HUDEP-2 (cell line): ENCODE data around the gene UBR3.

Experiments used
- DNase-seq, 76 experiments: peaks; one replicate each; lab custom pipeline; 2025; ENCODE audit not compliant: unreplicated experiment in 76 of 76; lab: John Stamatoyannopoulos, UW

Gene UBR3

DNA sequence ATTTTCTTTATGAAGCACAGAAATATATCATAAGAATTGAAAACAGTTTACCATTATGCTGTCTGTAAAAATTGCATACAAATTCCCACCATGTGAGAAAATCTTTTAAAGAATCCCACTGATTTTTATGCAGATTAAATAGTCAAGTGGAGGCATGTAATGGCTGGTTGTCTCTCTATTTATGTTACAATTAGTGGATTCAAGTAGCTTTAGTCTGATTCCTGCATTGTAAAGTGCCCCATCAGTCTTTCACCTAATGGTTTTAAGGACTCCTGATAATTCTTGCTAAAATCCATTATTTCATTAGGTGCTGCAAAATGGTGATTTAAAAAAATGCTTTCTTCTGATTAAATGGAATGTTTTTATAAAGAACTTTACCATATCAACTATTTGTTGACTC lies 202.3 kb downstream of the UBR3 start:
- no peak for DNase-seq

- no peak for DNase-seq
Measured at GRCh38 chr2:170030040-170030439, 202.8 kb downstream of the UBR3 start.

- DNase-seq: no peak
Measured at GRCh38 chr2:170031288-170031687, 204.0 kb downstream of the UBR3 start.

- no peak for DNase-seq
Measured at GRCh38 chr2:170034596-170034995, 207.3 kb downstream of the UBR3 start.

- DNase-seq: no peak
Measured at GRCh38 chr2:170038734-170039133, 211.5 kb downstream of the UBR3 start.

DNA sequence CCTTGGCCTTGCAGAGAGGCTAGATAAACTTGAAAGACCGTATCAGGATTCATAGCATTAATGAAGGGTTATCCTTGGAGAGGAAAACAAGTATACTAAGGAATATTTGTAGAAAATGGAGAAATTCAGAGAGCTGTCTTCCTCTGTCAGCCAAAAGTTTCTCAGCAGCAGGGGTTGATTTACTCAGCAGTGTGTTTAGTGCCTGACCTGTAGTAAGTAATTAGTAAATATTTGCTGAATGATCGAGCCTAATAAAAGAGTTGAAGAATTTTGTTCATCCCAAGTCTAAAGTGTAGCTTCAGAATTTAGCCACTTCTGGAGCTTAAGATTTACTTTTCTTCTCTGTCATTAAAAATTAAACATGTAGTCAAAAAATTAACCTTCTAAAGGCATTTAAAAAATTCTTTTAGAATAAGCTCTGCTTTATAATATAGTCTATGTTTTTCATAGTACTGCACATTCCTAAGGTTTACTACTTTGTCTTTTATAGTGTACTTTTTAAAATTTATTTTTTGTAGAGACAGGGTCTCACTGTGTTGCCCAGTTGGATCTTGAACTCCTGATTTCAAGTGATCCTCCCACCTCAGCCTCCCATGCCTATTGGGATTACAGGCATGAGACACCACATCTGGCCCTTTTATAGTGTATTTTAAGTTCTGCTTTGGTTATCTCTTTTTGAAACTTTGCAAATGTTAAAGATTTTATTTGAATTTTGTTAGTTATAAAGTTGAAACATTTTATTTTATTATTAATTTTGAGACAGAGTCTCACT lies 212.3 kb downstream of the UBR3 start:
- DNase-seq: no peak

- DNase-seq: peak in 7 of 76 experiments; percentile 1 to 32 (median 10)
Measured at GRCh38 chr2:170044751-170045478, 217.7 kb downstream of the UBR3 start.

DNA sequence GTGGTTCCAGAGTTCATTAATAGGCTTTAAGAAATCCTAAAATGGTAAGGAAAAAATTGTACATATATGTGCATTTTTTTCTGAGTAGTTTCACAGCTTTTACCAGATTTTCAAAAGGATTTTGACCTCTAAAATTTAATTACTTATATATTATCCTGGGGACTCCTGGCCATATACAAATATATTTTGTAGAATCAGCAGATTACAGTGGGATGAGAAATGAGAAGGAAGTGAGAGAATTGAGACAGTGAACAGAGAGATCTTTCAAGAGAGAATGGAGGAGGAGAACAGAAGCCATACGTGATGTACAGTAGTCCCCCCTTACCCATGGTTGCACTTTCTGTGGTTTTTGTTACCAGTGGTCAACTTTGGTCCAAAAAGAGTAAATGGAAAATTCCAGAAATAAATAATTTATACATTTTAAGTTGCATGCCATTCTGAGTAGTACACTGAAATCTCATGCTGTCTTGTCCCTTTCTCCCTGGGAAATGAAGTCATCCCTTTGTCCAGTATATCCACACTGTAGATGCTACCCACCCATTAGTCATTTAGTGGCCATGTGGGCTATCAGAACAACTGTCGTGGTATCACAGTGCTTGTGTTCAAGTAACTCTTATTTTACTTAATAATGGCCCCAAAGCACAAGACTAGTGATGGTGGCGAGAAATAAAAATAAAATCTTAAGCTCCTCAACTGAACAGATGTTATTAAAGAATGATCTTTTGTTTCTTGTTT lies 220.2 kb downstream of the UBR3 start:
- no peak for DNase-seq

DNA sequence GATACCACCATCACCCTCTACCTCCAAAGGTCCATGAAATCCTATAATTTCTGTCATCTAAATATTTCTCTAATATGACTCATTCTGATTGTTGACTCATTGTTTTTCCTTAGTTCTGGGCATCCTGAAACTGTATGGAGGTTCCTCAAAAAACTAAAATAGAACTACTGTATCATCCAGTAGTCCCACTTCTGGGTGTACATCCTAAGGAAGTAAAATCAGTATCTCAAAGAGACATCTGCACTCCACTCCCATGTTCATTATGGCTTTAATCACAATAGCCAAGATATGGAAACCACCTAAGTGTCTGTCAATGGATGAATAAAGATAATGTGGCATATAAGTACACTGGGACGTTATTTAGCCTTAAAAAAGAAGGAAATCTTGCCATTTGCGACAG lies 224.9 kb downstream of the UBR3 start:
- DNase-seq: peak in 2 of 76 experiments; percentile 12 to 23

GRCh38 chr2:170054997-170055396 lies 227.7 kb downstream of the UBR3 start:
- peak in 56 of 76 experiments; percentile 2 to 66 (median 26) for DNase-seq

GRCh38 chr2:170056900-170057299 lies 229.6 kb downstream of the UBR3 start:
- DNase-seq: no peak

DNA sequence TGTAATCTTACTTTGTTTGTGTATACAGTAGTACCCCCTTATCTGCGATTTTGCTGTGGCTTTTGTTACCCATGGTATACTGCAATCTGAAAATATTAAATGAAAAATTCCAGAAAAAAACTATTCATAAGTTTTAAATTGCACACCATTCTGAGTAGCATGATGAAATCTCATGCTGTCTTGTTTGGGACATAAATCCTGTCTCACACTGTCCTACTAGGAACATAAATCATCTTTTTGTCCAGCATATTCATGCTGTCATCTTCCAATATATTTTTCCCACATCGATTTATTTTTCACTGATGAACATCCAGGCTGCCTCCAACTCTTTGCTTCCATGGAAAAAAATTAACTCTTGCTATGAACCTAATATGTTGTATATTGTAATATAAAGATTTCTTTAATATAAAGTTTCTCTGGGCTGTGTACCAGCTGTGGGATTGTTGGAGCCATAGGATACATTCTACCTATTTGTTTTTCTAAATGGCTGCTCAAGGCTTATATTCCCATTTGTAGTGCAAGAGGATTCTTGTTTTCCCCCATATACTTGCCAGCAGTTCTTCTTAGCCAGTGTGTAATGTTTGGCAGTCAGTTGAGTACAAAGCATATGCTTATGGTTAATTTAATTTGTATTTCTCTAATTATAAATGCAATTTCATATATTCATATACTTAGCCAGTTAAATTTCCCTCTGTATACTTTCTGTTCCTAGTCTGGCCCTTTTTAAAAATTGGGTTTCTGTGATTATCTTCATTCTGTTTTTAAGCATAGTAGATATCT lies 236.4 kb downstream of the UBR3 start:
- DNase-seq: no peak

DNA sequence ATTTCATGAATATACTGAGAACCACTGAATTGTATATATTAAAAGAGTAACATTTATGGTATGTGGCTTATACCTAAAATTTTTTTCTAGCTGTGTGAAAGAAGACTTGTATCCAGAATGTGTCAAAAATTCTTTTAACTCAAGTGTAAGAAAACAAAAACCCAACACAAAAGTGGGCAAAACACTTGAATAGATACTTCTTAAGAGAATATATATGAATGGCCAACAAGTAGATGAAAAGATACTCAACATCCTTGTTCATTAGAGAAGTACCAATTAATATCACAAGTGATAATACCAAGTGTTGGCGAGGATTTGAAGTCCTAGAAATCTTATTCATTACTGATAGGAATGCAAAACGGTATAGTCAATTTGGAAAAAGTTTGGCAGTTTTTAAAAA lies 243.5 kb downstream of the UBR3 start:
- no peak for DNase-seq

- peak in 6 of 76 experiments; percentile 0 to 8 (median 5) for DNase-seq
Measured at GRCh38 chr2:170073288-170073687, 246.0 kb downstream of the UBR3 start.

- no peak for DNase-seq
Measured at GRCh38 chr2:170076189-170076588, 248.9 kb downstream of the UBR3 start.

GRCh38 chr2:170077830-170078569 lies 250.7 kb downstream of the UBR3 start:
- DNase-seq: no peak

GRCh38 chr2:170084820-170085491 lies 257.7 kb downstream of the UBR3 start:
- DNase-seq: no peak

GRCh38 chr2:170086117-170086688 lies 258.9 kb downstream of the UBR3 start:
- DNase-seq: peak in 1 of 76 experiments; percentile 2
